ENCODE data around the gene FAM149A.

- no peak for TF ChIP-seq BHLHE40 (IDR thresholded peaks at IDR 0.05; ENCODE audit: borderline replicate concordance)
- TF ChIP-seq L3MBTL2 (conservative IDR thresholded peaks at IDR 0.05): no peak
- TF ChIP-seq SUZ12 (IDR thresholded peaks at IDR 0.05): no peak
- no peak for TF ChIP-seq ARNT (IDR thresholded peaks at IDR 0.05)
- TF ChIP-seq FOXM1 (IDR thresholded peaks at IDR 0.05; ENCODE audit: borderline replicate concordance): no peak
- no peak for TF ChIP-seq CTBP1 (IDR thresholded peaks at IDR 0.05; ENCODE audit: borderline replicate concordance)
- no peak for TF ChIP-seq FOXK2 (IDR thresholded peaks at IDR 0.05)
- no peak for TF ChIP-seq PKNOX1 (IDR thresholded peaks at IDR 0.05)
- no peak for TF ChIP-seq SP1 (IDR thresholded peaks at IDR 0.05)
- no peak for TF ChIP-seq ELF4 (IDR thresholded peaks at IDR 0.05)
- TF ChIP-seq ZNF384 (IDR thresholded peaks at IDR 0.05): no peak
- TF ChIP-seq HDGF (IDR thresholded peaks at IDR 0.05; ENCODE audit: borderline replicate concordance): no peak
- no peak for TF ChIP-seq FOXA1 (IDR thresholded peaks at IDR 0.05)
- TF ChIP-seq TARDBP (IDR thresholded peaks at IDR 0.05): no peak
Observed at GRCh38 chr4:186158021-186158813, 53.7 kb downstream of the FAM149A start.

Data from HEK293T (cell line).